Neuron (in vitro differentiated cells): ENCODE data around the gene AUH.

Experiments
- H2AFZ ChIP-seq: one replicate; pipeline ENCODE4 v1.6.1; 2013; ENCODE audit warnings: low read depth, mild to moderate bottlenecking, inconsistent platforms, low read length, moderate library complexity
- H3K27me3 ChIP-seq: one replicate; pipeline ENCODE4 v1.6.1; 2013; ENCODE audit warnings: low read length; ENCODE audit not compliant: insufficient read depth
- H3K36me3 ChIP-seq: one replicate; pipeline ENCODE4 v1.6.1; 2013; ENCODE audit warnings: low read length; ENCODE audit not compliant: insufficient read depth
- H3K4me1 ChIP-seq: one replicate; pipeline ENCODE4 v1.6.1; 2013; ENCODE audit warnings: low read length; ENCODE audit not compliant: insufficient read depth
- H3K4me3 ChIP-seq: 2 replicates; pipeline ENCODE4 v1.5.1; 2013; ENCODE audit warnings: mild to moderate bottlenecking, low read length, moderate library complexity
- H3K9me3 ChIP-seq: one replicate; pipeline ENCODE4 v1.6.1; 2013; ENCODE audit warnings: low read length

Gene AUH

DNA sequence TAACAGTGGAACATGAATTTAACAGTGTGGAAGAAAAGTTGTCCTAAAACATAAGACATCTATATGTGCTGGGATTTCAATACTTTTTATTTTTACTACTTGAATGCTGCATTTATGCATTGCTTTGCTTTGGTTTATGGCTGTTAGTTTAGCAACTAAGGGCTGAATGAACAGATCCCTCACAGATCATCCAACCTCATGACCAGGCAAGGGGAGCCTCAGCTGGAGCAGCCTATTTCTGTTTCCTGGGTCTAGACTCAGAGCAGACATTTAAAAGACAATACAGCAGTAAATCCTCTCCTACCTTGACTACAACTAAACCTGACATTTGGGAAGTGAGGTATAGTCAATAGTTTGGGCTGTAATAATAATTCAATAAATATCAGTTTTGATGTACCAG is 163.3 kb downstream of the AUH start:
- H3K4me3 ChIP-seq = no peak overlapping the region

DNA sequence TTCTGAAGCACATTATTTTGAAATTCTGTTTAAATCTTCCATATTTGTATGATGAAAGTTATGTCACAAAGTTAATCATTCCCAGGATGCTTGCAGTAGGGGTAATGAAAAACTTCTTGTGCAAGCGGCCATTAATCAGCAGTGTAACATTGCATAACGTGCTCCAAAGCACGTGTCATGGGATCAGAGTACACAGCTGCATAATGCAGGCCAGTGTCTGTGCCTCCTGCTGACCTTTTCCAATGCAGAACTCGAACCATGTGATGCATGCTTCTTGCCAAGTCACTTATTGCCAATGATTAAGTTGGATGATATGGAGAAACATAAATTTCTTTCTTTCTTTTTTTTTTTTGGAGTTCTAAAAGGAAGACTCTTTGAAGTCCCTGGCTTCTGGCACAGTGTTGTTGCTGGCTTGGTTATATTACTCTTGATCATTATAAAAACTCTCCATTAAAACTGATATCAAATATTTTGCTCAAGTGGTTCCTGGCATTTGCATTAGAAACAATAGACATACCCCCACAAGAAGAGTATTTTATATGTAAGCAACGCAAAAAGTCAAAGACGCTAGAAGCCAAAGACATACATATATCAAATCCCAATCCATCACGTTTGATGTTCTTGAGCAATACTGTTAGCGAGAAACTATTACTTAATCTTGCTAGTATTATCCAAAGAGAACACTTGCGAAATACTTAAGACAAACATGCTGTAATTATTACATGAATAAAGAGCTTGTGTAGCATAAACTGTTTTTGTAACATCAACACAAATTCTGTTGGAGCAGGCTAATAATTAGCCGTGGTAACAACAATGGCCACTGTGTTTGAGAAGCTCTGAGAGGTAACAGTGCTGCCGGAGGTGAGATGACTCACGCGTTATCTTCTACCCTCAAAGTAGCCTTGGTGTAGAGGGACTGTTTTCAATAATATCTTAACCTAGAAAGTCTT is 164.2 kb downstream of the AUH start:
- no peak overlapping the region for H3K4me3 ChIP-seq
- H3K27me3 ChIP-seq = no peaks in the 10 kb centered on the region
- no peaks in the 10 kb centered on the region for H3K9me3 ChIP-seq
- H3K36me3 ChIP-seq = no peaks in the 10 kb centered on the region
- peaks cover 10% of the 10 kb centered on the region for H3K4me1 ChIP-seq
- H2AFZ ChIP-seq = no peak overlapping the region

More for the DNA sequence above, 163.3 kb downstream of the AUH start:
- Histone ChIP-seq H3K4me1 (peaks cover 9% of the 10 kb centered on the region), H2AFZ (no peak overlapping the region), H3K36me3 (no peaks in the 10 kb centered on the region), H3K9me3 (peaks cover 1% of the 10 kb centered on the region), H3K27me3 (no peaks in the 10 kb centered on the region)

DNA sequence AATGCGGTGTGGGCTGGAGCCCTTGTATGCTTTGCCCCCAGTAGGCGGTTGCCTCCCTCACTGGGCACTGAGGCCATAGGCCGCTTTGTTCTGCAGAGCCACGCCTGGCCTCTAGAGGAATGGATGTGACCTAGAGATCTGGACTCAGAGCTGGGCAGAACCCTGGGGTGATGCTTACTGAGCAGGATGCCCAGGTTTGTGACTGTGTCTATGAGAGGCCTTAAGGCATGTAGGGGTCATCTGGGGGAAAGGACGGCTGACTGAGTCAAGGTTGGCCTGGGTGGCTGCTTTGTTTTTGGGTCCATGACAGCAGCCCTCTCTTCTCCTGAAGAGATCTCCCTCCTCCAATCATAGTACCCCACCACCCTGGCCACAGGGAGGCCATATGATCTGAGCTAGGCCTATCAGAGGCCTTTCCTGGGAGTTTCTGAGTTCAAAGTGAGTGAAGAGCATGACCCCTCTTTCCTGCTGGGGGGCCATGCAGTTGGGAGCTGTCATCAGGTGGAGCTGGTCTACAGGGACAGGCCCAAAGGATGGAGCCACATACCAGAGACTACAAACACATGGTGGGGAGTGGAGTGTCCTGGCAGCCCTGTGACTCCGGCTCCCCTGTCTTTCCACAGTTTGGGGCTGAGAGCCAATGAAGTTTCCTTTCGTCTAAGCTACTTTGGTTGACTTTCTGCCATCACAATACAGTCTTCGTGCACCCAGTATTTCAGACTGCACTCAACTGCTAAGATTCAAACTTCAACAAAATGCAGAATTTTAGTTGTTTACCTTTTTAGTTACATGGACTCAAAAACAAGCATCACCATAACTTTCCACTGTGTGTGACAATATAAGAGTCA is 165.4 kb downstream of the AUH start:
- Histone ChIP-seq H3K4me1 (peaks cover 17% of the 10 kb centered on the region), H2AFZ (no peak overlapping the region), H3K4me3 (no peak overlapping the region), H3K9me3 (no peaks in the 10 kb centered on the region), H3K27me3 (no peaks in the 10 kb centered on the region), H3K36me3 (no peaks in the 10 kb centered on the region)

DNA sequence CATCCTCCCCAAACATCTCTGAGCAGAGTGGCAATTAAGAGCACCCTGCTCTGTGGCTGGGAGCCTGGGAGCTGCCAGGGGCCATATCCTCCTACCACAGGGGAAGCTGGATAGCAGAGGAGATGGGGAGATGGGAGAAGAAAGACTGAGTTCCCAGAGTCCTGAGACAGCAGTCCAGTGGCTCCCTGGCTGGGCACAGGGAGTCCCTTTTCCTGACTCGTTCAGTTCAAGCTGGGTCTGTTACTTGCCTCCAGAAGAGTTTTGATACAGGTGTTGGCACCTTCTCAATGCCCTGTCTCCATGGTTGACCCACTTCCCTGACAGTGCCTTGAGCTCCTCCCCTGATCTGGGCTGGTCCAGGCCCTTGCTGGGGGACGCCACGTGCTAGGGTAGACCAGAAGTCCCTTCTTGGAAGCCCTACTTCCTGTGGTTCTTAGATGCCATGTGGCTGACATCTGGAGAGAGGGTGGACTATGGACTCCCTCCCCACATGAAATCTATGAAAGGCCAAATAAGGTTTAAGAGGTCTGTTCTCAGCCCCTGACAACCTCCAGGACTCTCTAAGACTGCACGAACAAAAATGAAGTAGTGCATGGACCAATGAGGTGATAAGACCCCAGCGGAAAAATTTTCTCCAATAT is 166.2 kb downstream of the AUH start:
- no peak overlapping the region for H2AFZ ChIP-seq
- no peaks in the 10 kb centered on the region for H3K9me3 ChIP-seq
- no peaks in the 10 kb centered on the region for H3K27me3 ChIP-seq
- H3K4me1 ChIP-seq = peaks cover 17% of the 10 kb centered on the region
- no peaks in the 10 kb centered on the region for H3K36me3 ChIP-seq
- H3K4me3 ChIP-seq = no peak overlapping the region

DNA sequence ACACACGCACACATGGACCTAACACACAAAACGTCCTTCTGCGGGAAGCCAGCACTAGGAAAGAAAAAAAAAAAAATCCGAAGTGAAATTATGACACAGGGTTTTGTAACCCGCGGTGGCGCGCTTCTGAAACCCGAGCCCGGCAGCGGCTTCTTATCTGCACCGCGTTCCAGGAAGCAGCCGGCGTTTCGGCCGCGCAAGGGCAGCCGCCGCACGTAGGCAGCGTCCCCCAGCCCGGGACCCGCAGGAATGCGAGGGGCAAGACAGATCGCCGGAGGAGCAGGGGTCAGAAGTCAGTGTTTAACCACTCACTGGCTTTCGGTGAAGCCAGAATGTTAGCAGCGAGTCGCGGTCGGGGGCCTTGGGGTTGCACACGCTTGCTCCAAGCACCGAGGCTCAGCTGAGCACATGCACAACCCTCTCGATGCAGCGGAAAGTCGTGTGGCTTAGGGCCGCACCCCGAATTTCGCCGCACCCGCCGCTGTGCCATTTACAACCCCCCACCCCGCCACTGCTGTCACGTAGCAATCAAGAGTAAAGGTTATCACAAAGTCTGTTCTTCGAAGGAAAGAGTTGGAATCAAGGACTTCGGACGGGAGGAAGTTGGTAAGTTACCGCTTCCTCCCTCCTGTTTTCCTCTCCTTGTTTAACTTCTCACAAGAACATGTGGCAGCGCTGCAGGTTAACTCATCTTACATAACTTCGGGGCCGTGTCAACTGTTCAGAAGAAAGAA is 167.9 kb downstream of the AUH start:
- H3K4me1 ChIP-seq = peaks cover 17% of the 10 kb centered on the region
- H2AFZ ChIP-seq = peak overlapping the region; percentile 98
- H3K36me3 ChIP-seq = no peaks in the 10 kb centered on the region
- no peaks in the 10 kb centered on the region for H3K27me3 ChIP-seq
- H3K4me3 ChIP-seq = peak overlapping the region; percentile 59
- no peaks in the 10 kb centered on the region for H3K9me3 ChIP-seq

GRCh38 chr9:91193087-91193657 is 168.5 kb downstream of the AUH start:
- peak overlapping the region; percentile 98 for H2AFZ ChIP-seq
- peak overlapping the region; percentile 59 for H3K4me3 ChIP-seq
- H3K36me3 ChIP-seq = no peaks in the 10 kb centered on the region
- H3K4me1 ChIP-seq = peaks cover 17% of the 10 kb centered on the region
- no peaks in the 10 kb centered on the region for H3K27me3 ChIP-seq
- H3K9me3 ChIP-seq = no peaks in the 10 kb centered on the region

DNA sequence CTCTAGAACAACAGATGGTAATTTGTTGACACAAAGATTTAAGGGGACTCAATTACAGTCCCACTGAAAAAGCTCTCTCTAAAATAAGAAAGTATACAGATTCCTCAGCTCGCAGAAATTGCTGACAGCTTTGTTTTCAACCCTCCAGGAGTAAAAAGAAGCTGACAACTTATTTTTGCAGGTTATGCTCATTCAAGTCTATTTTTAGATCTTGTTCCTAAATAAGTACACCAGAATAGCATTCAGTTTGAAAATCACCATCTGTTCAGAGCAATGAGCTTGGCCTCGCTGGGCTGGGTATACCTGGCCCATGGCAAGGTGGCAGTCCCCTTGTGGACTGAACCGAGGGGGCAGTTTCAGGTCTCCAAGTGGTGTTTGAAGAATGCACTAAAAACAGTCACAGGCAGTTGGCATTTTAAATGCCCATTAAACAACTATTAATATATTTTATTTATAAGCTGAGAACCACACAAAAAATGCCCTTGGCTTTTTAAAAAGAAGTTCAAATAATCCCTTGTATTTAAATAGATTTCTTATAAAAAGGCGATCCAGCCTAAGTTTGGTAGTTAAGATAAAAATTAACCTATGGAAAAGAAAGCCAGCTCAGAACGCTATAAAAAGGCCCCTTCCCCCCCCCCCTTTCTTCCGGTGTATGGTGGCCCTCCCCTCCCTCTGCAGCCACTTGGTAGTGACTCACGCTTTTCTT is 169.2 kb downstream of the AUH start:
- Histone ChIP-seq H3K9me3 (no peaks in the 10 kb centered on the region), H3K27me3 (no peaks in the 10 kb centered on the region), H3K36me3 (no peaks in the 10 kb centered on the region), H3K4me3 (peak overlapping the region; percentile 59), H2AFZ (peak overlapping the region; percentile 98), H3K4me1 (peaks cover 17% of the 10 kb centered on the region)

- Histone ChIP-seq H2AFZ (no peak overlapping the region), H3K4me1 (peaks cover 13% of the 10 kb centered on the region), H3K36me3 (no peaks in the 10 kb centered on the region), H3K9me3 (no peaks in the 10 kb centered on the region), H3K27me3 (no peaks in the 10 kb centered on the region), H3K4me3 (no peak overlapping the region)
These were observed 170.0 kb downstream of the AUH start for GRCh38 chr9:91191411-91192380.

GRCh38 chr9:91190062-91190461 is 171.7 kb downstream of the AUH start:
- Histone ChIP-seq H3K4me1 (peaks cover 13% of the 10 kb centered on the region), H3K9me3 (no peaks in the 10 kb centered on the region)

GRCh38 chr9:91188719-91189590 is 172.8 kb downstream of the AUH start:
- Histone ChIP-seq H2AFZ (no peak overlapping the region), H3K4me3 (no peak overlapping the region), H3K27me3 (no peaks in the 10 kb centered on the region), H3K36me3 (no peaks in the 10 kb centered on the region), H3K9me3 (no peaks in the 10 kb centered on the region), H3K4me1 (peaks cover 11% of the 10 kb centered on the region)

More at GRCh38 chr9:91190062-91190461, 171.7 kb downstream of the AUH start:
- no peaks in the 10 kb centered on the region for H3K36me3 ChIP-seq
- H2AFZ ChIP-seq = no peak overlapping the region
- no peak overlapping the region for H3K4me3 ChIP-seq
- no peaks in the 10 kb centered on the region for H3K27me3 ChIP-seq
